HG03521 (cell line): ENCODE measurements around the gene FLT4.
"Not testable (repeated sequence)": the region's sequence is repeated elsewhere in the genome, so short reads cannot be mapped to it uniquely, and the experiment has no call there.

Source experiments
- ATAC-seq: cut with Tn5 transposase; IDR thresholded peaks from one replicate; pipeline ENCODE4 v1.9.1; 2021; ENCODE audit warnings: mild to moderate bottlenecking, moderate library complexity; ENCODE audit not compliant: unreplicated experiment

The FLT4 gene

DNA sequence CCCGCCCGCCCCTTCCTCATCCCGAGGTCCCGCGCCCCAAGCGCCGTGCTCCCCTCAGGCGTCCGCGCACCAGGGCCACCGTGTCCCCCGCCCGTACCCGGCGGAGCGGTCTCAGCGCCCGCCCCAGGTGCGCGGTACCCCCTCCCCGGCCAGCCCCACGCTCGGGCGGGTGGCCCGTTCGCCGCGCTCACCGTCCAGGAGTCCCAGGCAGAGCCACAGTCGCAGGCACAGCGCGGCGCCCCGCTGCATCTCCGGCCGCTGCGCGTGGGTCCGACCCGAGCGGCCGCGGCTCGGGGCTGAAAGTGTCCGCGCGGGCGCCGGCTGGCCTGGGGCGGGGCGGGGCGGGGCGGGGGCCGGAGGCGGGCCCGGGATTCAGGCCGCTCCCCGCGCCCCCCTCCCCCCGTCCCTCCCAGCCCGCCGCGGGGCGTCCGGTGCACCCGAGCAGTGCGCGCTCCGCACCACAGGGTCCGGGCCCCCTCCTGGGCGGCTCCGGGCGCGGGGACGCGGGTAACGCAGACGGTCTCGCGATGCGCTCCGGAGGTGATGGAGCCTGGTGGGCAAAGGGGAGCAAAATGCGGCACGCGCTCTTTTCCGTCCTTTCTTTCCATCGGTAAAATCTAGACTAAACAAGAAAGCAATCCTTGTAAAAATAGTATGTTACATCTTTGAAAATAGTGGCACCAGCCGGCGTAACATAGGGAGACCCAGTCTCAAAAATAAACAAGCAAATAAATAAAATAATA is at the start of gene FLT4:
TSS of gene FLT4 (minus strand) at position 304 of the 743 bp plus-strand sequence. CDS start at position 249, 55 bp downstream.
- no peak for ATAC-seq

DNA sequence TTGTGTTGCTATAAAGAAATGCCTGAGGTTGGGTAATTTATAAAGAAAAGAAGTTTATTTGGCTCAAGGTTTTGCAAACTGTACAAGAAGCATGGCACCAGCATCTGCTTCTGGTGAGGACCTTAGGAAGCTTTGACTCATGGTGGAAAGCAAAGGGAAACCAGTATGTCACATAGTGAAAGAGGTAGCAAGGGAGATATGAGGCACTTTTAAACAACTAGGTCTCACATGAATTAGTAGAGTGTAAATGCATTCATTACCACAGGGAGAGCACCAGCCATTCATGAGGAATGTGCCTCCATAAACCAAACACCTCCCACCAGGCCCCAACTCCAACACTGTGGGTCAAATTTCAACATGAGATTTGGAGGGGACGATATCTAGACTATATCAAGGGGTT is 49.6 kb upstream of the FLT4 start:
- ATAC-seq, result no peak

DNA sequence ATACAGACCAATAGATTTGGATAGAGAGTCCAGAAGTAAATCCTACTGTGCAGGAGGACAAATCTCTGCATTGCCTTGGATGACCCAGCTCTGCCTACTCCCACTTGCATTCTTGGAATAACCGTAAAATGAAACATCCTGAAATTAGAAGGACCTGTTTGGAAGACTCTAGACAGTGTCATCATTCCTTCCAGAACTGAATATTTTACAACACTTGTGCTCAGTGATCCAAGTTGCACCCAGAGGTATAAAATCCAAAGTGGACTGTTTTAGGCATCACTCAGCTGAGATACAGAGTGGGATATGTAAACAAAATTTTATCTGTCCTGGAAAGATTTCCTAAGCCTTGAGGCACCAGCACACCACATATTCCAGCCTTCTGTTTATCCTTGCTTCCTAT is 46.7 kb upstream of the FLT4 start:
- no peak for ATAC-seq

DNA sequence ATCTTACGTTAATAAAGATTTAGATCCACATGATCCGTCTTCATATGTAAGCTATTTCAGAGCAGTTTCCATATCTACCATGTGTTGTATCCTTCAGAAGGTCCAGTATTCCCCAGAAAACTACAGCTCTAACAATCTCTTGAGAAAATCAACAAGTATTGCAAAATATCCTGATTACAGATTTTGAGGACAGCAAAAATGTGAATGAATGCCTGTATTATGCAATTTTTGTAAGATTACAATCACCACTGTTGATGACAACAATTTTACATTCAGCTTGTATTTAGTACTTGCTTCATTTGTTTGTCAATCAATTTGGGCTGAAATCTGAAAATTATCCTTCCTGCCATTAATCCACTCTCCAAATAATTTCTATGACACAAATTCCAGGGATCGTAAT is 43.0 kb upstream of the FLT4 start:
- ATAC-seq, result no peak

- ATAC-seq, result no peak
Observed at GRCh38 chr5:180691046-180691445, 41.6 kb upstream of the FLT4 start.

DNA sequence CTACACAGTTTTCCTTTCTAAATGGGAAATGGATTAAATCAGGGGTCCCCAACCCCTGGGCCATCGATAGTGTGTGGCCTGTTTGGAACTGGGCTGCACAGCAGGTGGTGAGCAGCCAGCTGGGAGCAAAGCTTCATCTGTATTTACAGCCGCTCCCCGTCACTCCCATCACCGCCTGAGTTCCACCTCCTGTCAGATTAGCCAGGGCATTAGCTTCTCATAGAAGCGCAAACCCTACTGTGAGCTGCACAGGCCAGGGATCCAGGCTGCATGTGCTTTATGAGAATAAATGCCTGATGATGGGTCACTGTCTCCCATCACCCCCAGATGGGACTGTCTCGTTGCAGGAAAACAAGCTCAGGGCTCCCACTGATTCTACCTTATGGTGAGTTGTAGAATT is 41.2 kb upstream of the FLT4 start:
- ATAC-seq, result no peak

DNA sequence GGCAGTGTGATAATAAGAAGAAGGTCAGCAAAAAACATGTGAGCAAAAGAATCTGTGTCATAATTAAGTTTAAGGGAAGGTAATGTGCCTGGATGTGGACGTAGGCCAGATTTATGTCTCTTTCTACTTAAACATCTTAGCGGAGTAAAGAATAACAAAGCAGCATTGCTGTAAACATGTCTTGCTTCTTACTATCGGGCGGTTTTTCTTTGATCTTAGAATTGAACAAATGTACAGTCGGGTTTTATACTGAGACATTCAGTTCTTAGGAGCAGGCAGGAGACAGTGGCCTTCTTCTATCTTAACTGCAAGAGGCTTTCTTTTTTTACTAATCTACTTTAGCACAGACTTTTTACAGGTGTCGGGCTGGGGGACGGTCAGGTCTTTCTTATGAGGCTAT is 40.4 kb upstream of the FLT4 start:
- no peak for ATAC-seq

DNA sequence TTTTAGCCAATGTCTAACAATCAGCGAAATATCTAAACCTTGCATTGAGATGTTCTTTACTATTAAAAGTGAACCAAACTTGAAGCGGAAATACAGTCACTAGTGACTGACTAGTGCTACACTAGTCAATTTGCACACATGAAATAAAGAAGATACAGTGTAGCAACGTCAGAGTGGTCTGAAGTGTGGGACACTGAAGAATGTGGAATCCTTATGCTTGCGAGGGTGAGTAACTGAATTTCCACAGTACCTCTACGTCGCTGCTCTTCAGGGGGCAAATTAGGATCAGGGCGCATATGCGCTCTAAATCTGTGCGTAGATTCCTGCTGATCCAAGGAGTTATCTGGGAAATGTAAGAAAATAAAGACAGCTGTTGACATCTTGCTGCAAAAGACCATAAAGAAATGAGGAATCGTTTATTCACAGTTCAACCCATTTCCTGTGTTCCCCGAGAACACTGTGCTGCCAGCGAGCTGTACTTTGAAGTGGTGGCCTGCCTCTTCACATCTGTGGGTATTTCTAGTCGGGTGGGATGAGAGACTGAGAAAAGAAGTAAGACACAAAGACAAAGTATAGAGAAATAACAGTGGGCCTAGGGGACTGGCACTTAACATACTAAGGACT is 39.8 kb upstream of the FLT4 start:
- no peak for ATAC-seq

DNA sequence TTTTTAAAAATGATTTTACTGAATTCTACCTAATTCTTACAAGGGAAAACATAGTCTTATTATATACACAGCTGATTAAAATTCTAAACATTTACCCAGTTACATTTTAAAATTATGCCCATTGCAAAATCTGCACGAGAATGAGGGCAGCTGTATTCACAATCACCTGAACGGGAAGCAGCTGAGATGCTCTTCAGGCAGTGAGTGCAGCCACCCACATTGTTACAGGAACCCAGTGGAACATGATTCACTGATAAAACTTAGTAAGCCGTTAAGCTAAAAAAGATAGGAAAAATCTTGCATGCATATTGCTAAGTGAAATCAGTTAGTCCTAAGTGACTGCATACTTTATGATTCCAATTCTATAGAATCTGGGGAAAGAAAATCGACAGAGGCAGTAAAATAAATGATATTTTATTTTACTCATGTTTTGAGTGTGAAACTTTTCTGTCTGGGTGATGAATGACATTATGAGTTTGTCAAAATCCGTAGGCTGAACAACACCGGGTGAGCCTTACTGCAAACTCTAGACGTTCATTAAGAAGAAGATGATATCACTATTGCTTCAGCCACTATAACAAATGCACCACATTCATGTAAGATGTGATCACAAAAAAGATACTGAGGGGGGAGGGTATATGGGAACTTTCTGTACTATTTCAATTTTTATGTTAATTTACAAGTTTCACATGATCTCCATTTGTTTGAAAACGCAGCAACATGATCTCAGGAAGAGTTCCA is 39.1 kb upstream of the FLT4 start:
- ATAC-seq, result no peak

DNA sequence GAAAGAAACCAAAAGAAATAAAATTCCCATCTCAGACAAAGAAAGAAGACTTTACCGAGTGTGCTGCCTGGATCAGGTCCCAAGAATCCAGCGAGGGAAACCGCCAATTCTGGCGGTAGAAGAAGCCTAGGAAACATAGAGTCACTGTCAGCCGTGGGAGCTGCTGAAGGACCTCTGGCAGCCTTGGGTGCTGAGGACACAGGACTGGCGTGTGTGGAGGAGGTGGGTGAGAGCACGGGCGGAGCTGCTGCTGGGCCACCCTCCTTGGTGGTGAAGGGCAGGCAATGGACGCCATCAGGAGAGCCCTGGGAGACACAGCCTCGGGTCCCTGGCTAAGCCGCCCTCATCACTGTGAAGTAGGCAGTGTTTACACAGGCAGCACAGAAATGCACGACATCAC is 37.4 kb upstream of the FLT4 start:
- ATAC-seq, result not testable (repeated sequence)

DNA sequence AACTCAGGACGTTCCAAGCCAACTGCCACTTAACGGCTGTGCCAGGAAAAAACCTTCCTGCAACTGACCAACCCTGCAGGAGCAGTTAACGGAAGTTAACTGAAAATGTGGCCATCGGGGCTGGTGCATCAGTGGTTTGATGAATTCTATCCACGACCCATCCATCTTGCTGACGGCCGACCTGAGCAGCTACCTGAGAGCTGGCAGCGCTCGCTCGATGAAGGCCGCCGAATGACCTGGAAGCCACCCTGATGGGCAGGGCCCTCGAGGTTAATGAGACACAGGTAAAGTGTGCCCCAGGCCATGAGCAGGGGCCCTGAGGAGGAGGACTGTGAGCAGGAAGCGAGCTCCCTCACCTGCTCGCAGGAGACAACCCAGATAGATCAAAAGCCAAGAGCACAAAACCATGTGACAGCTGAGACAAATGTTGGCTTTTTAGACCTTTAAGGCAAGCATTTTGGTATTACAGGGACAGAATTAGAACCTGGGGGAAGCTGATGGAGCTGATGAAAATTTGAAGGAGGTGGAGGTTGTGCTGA is 35.3 kb upstream of the FLT4 start:
- ATAC-seq, result no peak

DNA sequence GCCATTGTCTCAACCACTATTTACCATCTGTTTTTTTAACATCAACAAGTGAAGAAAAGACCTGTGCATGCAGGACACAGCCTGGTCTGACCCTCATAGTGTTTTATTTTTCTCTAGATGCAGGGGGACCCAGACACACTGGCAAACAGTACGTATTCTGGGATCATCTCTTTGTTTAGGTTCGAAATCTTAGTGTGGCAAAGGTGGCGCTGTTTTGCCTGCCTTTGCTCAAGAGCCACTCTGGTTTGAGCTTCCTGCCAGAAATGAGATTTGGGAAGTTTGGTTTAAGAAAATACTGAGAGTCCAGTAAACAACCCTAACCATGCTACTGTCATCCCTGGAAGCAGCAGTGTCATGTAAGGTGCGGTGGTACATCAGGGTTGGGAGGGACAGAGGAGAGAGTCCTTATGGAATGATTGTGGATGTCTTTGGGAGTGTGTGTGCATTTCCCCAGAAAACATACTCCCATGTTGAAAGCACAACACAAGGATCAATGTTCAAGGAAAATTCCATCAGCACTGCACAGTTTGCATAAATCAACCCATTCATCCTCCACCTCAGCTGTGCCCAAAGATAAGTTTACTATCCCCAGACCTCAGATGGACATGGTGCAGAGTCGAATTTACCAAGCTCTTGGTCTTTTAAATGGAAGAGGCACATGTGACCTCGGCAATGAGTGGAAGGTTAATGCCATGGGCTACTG is 34.0 kb upstream of the FLT4 start:
- no peak for ATAC-seq

GRCh38 chr5:180682560-180682959 is 33.2 kb upstream of the FLT4 start:
- no peak for ATAC-seq

DNA sequence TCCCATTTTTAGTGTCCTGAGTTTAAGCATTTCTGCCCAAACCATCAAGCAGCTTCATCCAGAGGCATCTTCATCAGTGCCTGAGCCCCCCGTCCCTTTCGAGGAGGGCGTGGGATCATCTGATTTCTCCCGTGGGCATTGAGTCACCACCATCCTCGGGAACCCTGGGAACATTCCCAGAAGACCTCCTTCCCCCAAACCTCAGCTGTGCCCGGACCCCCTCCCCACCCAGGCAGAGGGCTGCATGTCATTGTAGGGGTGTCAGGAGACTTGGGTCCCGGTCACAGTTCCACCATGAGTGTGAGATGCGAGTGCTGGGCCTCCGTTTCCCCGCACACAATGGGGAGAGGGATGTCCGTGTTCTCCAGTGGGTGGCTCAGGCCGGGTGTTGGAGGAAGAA is 32.6 kb upstream of the FLT4 start:
- ATAC-seq, result not testable (repeated sequence)

DNA sequence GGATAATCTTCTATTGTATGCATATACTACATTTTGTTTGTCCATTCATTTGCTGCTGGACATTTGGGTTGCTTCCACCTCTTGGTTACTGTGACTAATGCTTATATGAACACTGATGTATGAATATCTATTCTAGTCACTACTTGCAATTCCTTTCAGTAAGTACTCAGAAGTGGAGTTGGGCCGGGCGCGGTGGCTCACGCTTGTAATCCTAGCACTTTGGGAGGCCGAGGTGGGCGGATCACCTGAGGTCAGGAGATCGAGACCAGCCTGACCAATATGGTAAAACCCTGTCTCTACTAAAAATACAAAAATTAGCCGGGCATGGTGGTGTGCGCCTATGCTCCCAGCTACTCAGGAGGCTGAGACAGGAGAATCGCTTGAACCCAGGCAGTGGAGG is 28.9 kb upstream of the FLT4 start:
- ATAC-seq, result not testable (repeated sequence)

DNA sequence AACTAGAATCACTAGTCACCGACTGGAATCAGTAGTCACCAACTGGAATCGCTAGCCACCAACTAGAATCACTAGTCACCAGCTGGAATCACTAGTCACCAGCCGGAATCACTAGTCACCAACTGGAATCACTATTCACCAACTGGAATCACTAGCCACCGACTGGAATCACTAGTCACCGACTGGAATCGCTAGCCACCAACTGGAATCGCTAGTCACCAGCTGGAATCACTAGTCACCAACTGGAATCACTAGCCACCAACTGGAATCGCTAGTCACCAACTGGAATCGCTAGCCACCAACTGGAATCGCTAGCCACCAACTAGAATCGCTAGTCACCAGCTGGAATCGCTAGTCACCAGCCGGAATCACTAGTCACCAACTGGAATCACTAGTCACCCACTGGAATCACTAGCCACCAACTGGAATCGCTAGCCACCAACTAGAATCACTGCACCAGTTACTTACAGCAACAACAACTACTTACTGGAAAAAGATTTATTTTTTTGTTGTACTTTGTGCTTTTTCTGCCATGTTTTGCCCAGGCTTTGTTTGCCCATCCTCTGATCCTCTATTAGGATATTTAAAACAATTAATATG is 25.7 kb upstream of the FLT4 start:
- ATAC-seq, result no peak

- not testable (repeated sequence) for ATAC-seq
Observed at GRCh38 chr5:180674090-180674475, 24.7 kb upstream of the FLT4 start.

- no peak for ATAC-seq
Observed at GRCh38 chr5:180673371-180674089, 24.1 kb upstream of the FLT4 start.

- ATAC-seq, result not testable (repeated sequence)
Observed at GRCh38 chr5:180671958-180672524, 22.6 kb upstream of the FLT4 start.
